Measurements from ENCODE around the gene RP2.

RP2 gene

DNA sequence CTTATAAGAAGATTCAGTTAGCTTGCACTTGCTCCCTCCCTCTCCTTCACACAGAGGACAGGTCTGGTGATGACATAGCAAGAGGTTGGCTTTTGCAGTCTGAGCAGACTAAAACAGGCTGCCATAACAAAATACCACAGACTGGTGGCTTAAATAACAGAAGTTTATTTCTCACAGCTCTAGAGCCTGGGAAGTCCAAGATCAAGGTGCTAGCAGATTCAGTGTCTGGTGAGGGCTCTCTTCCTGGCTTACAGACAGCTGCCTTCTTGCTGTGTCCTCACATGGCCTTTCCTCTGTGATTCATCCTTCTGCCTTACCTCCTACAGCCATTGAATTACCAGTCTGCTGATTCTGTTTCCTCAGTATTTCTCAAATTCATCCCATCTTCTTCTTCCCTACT lies 13.1 kb downstream of the RP2 start:
- TF ChIP-seq, protein P1, sequence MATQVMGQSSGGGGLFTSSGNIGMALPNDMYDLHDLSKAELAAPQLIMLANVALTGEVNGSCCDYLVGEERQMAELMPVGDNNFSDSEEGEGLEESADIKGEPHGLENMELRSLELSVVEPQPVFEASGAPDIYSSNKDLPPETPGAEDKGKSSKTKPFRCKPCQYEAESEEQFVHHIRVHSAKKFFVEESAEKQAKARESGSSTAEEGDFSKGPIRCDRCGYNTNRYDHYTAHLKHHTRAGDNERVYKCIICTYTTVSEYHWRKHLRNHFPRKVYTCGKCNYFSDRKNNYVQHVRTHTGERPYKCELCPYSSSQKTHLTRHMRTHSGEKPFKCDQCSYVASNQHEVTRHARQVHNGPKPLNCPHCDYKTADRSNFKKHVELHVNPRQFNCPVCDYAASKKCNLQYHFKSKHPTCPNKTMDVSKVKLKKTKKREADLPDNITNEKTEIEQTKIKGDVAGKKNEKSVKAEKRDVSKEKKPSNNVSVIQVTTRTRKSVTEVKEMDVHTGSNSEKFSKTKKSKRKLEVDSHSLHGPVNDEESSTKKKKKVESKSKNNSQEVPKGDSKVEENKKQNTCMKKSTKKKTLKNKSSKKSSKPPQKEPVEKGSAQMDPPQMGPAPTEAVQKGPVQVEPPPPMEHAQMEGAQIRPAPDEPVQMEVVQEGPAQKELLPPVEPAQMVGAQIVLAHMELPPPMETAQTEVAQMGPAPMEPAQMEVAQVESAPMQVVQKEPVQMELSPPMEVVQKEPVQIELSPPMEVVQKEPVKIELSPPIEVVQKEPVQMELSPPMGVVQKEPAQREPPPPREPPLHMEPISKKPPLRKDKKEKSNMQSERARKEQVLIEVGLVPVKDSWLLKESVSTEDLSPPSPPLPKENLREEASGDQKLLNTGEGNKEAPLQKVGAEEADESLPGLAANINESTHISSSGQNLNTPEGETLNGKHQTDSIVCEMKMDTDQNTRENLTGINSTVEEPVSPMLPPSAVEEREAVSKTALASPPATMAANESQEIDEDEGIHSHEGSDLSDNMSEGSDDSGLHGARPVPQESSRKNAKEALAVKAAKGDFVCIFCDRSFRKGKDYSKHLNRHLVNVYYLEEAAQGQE (IDR thresholded peaks at IDR 0.05; ENCODE audit: low read depth): no peak
- TF ChIP-seq YY1 (IDR thresholded peaks at IDR 0.05; ENCODE audit: low read depth): no peak
- no peak for TF ChIP-seq RAD21 (IDR thresholded peaks at IDR 0.05; ENCODE audit: low read depth)
- TF ChIP-seq CREB1 (IDR thresholded peaks at IDR 0.05; ENCODE audit: low read depth): no peak
- TF ChIP-seq EGR1 (IDR thresholded peaks at IDR 0.05): no peak
- TF ChIP-seq EP300 (IDR thresholded peaks at IDR 0.05; ENCODE audit: borderline replicate concordance): no peak
- no peak for TF ChIP-seq TCF12 (IDR thresholded peaks at IDR 0.05; ENCODE audit: low read depth)
- TF ChIP-seq CEBPB (IDR thresholded peaks at IDR 0.05): no peak
- TF ChIP-seq, protein P2, sequence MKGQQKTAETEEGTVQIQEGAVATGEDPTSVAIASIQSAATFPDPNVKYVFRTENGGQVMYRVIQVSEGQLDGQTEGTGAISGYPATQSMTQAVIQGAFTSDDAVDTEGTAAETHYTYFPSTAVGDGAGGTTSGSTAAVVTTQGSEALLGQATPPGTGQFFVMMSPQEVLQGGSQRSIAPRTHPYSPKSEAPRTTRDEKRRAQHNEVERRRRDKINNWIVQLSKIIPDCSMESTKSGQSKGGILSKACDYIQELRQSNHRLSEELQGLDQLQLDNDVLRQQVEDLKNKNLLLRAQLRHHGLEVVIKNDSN (IDR thresholded peaks at IDR 0.05): no peak
- TF ChIP-seq, protein P3, sequence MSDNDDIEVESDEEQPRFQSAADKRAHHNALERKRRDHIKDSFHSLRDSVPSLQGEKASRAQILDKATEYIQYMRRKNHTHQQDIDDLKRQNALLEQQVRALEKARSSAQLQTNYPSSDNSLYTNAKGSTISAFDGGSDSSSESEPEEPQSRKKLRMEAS (IDR thresholded peaks at IDR 0.05): no peak
- no peak for TF ChIP-seq NFIC (IDR thresholded peaks at IDR 0.05)

DNA sequence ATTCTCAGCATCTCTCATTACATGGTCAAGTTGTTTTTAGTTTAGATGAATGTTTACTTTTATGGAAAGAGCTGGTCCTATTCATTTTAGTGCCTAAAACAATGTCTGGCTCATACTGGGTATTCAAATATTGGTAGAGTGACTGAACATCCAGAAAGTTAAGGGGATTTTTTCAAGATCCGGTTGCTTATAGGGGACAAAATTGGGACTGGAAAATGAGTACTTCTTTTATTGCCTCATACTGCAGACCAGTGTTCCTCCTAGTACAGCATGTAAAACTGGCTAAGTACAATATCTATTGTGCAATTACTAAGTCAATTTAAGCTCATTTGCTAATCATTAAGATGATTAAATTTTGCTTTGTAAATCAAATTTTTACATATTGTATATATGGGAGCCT lies 13.9 kb downstream of the RP2 start:
- TF ChIP-seq CREB1 (IDR thresholded peaks at IDR 0.05; ENCODE audit: low read depth) (no peak), NFIC (IDR thresholded peaks at IDR 0.05) (no peak), TAF1 (IDR thresholded peaks at IDR 0.05; ENCODE audit: low read depth) (no peak), TEAD4 (IDR thresholded peaks at IDR 0.05) (no peak), FOXM1 (IDR thresholded peaks at IDR 0.05; ENCODE audit: borderline replicate concordance, low read depth) (no peak)

DNA sequence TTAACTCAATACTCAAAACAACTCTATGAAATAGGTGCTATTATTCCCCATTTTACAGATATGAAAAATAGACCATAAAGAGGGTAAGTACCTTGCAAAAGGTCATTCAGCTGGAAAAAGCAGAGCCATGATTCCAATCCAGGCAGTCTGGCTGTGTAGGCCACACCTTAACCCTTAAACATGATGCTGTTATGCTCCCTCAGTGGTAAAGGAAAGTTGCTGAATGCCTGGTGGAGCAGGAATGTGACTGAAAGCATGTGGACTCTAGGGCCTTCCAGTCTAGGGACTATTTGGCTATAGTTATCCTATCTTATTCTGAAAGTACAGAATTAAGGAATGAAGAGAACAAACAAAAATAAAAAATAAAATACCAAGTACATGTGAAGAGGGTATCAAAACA lies 19.6 kb downstream of the RP2 start:
- TF ChIP-seq RAD21 (IDR thresholded peaks at IDR 0.05; ENCODE audit: low read depth): no peak

DNA sequence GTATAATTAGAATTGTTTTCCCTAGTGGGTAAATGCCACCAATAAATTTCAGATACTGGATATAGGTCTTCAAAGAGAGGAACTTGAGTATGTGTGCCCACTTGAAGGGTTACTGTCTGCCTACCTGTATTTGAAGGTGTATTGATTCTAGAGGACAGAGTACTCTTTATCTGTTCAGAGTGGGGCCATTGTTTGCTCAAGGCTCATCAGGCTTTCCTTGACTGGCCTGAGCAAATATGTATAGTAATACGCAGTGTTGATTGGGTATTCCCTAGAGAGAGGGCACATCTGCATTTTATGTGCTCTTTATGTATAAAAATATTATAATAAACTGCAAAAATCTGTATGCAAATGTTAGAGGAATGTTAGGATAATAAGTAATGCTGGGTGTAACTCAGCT lies 23.7 kb downstream of the RP2 start:
- TF ChIP-seq, protein P1 (IDR thresholded peaks at IDR 0.05; ENCODE audit: low read depth): no peak
- no peak for TF ChIP-seq RAD21 (IDR thresholded peaks at IDR 0.05; ENCODE audit: low read depth)
- TF ChIP-seq NFIC (IDR thresholded peaks at IDR 0.05): no peak
- TF ChIP-seq TEAD4 (IDR thresholded peaks at IDR 0.05): no peak
- no peak for TF ChIP-seq YY1 (IDR thresholded peaks at IDR 0.05; ENCODE audit: low read depth)
- no peak for TF ChIP-seq CREB1 (IDR thresholded peaks at IDR 0.05; ENCODE audit: low read depth)
- TF ChIP-seq, protein P2 (IDR thresholded peaks at IDR 0.05): no peak
- TF ChIP-seq ZBTB7A (IDR thresholded peaks at IDR 0.05; ENCODE audit: low read depth): no peak
- no peak for TF ChIP-seq FOXM1 (IDR thresholded peaks at IDR 0.05; ENCODE audit: borderline replicate concordance, low read depth)
- TF ChIP-seq TCF12 (IDR thresholded peaks at IDR 0.05; ENCODE audit: low read depth): no peak

DNA sequence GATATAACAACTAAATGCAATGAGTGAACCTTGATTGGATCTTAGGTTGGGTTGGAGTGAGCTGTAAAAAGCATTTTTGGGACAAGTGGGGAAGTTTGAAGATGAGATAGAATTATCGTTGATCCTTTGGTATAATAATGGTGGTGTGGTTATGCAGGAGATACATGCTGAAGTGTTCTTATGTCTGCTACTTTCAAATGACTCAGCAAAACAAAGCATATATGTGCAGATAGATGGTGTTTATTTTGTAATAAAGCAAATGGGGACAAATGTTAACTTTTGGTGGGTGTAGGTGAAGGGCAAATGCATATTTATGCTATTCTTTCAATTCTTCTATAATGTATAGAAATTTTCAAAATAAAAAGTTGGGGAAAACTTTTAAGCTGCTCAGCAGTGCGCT lies 26.2 kb downstream of the RP2 start:
- TF ChIP-seq CEBPB (IDR thresholded peaks at IDR 0.05) (no peak), RAD21 (IDR thresholded peaks at IDR 0.05; ENCODE audit: low read depth) (no peak), TCF12 (IDR thresholded peaks at IDR 0.05; ENCODE audit: low read depth) (no peak), NFIC (IDR thresholded peaks at IDR 0.05) (no peak), CREB1 (IDR thresholded peaks at IDR 0.05; ENCODE audit: low read depth) (no peak), ZBTB7A (IDR thresholded peaks at IDR 0.05; ENCODE audit: low read depth) (no peak), YY1 (IDR thresholded peaks at IDR 0.05; ENCODE audit: low read depth) (no peak), FOXM1 (IDR thresholded peaks at IDR 0.05; ENCODE audit: borderline replicate concordance, low read depth) (no peak), EP300 (IDR thresholded peaks at IDR 0.05; ENCODE audit: borderline replicate concordance) (no peak), TAF1 (IDR thresholded peaks at IDR 0.05; ENCODE audit: low read depth) (no peak), EGR1 (IDR thresholded peaks at IDR 0.05) (no peak), TEAD4 (IDR thresholded peaks at IDR 0.05) (no peak)
- TF ChIP-seq, protein P1 (IDR thresholded peaks at IDR 0.05; ENCODE audit: low read depth): no peak
- TF ChIP-seq, protein P3 (IDR thresholded peaks at IDR 0.05): no peak
- TF ChIP-seq, protein P2 (IDR thresholded peaks at IDR 0.05): no peak
